ENCODE data around the gene EFEMP1.

The EFEMP1 gene

GRCh38 chr2:55931281-55931680 lies 7.7 kb upstream of the EFEMP1 start:
- no peak for DNase-seq

- no peak for DNase-seq
These were observed 5.9 kb upstream of the EFEMP1 start for GRCh38 chr2:55929476-55929875.

GRCh38 chr2:55926974-55927373 lies 3.4 kb upstream of the EFEMP1 start:
- DNase-seq: no peak

GRCh38 chr2:55926246-55926645 lies 2.7 kb upstream of the EFEMP1 start:
- DNase-seq: no peak

- no peak for DNase-seq
These were observed 370 bp upstream of the EFEMP1 start for GRCh38 chr2:55923982-55924321.

- DNase-seq: no peak
These were observed 1.2 kb downstream of the EFEMP1 start for GRCh38 chr2:55922291-55922907.

- DNase-seq: no peak
These were observed 4.0 kb downstream of the EFEMP1 start for GRCh38 chr2:55919574-55919973.

GRCh38 chr2:55918856-55919255 lies 4.7 kb downstream of the EFEMP1 start:
- no peak for DNase-seq

GRCh38 chr2:55917713-55918390 lies 5.7 kb downstream of the EFEMP1 start:
- DNase-seq: no peak

GRCh38 chr2:55917117-55917516 lies 6.5 kb downstream of the EFEMP1 start:
- no peak for DNase-seq

- DNase-seq: no peak
These were observed 7.0 kb downstream of the EFEMP1 start for GRCh38 chr2:55916473-55917049.

- DNase-seq: no peak
These were observed 8.8 kb downstream of the EFEMP1 start for GRCh38 chr2:55914786-55915185.

- DNase-seq: no peak
These were observed 10.7 kb downstream of the EFEMP1 start for GRCh38 chr2:55912926-55913325.

GRCh38 chr2:55910077-55910476 lies 13.5 kb downstream of the EFEMP1 start:
- no peak for DNase-seq

- no peak for DNase-seq
These were observed 15.9 kb downstream of the EFEMP1 start for GRCh38 chr2:55907686-55908085.

GRCh38 chr2:55906993-55907392 lies 16.6 kb downstream of the EFEMP1 start:
- no peak for DNase-seq

- no peak for DNase-seq
These were observed 19.9 kb downstream of the EFEMP1 start for GRCh38 chr2:55903727-55904126.

- DNase-seq: no peak
These were observed 20.6 kb downstream of the EFEMP1 start for GRCh38 chr2:55902971-55903370.

- DNase-seq: no peak
These were observed 21.2 kb downstream of the EFEMP1 start for GRCh38 chr2:55902429-55902828.

GRCh38 chr2:55901941-55902340 lies 21.6 kb downstream of the EFEMP1 start:
- DNase-seq: no peak

GRCh38 chr2:55901322-55901721 lies 22.3 kb downstream of the EFEMP1 start:
- no peak for DNase-seq

GRCh38 chr2:55899881-55900280 lies 23.7 kb downstream of the EFEMP1 start:
- no peak for DNase-seq

- no peak for DNase-seq
These were observed 25.1 kb downstream of the EFEMP1 start for GRCh38 chr2:55898386-55899040.

GRCh38 chr2:55896633-55897032 lies 26.9 kb downstream of the EFEMP1 start:
- DNase-seq: no peak
